Measurements from ENCODE around the gene TP53RK.

DNA sequence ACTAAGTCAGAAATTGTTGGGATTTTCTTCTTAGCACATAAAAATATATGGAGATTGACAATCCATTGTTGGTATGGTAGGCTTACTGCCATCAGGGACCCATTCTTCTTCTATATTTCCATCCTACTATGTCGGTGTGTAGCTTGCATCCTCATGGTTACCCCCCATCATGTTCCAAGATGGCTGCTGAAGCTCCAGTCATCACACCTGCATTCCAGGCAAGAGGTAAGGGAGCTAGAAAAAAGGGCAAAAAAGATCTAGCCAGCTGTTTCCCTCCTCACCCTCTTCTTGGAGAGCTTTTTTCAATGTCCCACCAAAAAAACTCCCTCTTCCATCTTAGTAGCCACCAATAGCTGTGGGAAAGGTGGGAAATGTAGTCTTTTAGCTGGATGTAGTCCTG is 33.8 kb upstream of the TP53RK start:
- TF ChIP-seq, protein P1, sequence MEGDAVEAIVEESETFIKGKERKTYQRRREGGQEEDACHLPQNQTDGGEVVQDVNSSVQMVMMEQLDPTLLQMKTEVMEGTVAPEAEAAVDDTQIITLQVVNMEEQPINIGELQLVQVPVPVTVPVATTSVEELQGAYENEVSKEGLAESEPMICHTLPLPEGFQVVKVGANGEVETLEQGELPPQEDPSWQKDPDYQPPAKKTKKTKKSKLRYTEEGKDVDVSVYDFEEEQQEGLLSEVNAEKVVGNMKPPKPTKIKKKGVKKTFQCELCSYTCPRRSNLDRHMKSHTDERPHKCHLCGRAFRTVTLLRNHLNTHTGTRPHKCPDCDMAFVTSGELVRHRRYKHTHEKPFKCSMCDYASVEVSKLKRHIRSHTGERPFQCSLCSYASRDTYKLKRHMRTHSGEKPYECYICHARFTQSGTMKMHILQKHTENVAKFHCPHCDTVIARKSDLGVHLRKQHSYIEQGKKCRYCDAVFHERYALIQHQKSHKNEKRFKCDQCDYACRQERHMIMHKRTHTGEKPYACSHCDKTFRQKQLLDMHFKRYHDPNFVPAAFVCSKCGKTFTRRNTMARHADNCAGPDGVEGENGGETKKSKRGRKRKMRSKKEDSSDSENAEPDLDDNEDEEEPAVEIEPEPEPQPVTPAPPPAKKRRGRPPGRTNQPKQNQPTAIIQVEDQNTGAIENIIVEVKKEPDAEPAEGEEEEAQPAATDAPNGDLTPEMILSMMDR (IDR thresholded peaks at IDR 0.05) = no peak
- TF ChIP-seq POLR2A (IDR thresholded peaks at IDR 0.05) = no peak
- TF ChIP-seq POLR2AphosphoS5 (IDR thresholded peaks at IDR 0.05) = no peak

All from suprapubic skin (tissue), 4 donors.